Measurements from ENCODE around the gene KIF26B.

GRCh38 chr1:245614476-245614875, 459.7 kb downstream of the KIF26B start:
- no peak for TF ChIP-seq POLR2A (IDR thresholded peaks at IDR 0.05)
- no peak for TF ChIP-seq CTCF (IDR thresholded peaks at IDR 0.05)
- no peak for TF ChIP-seq EP300 (IDR thresholded peaks at IDR 0.05; ENCODE audit: low read depth)
- TF ChIP-seq POLR2AphosphoS5 (IDR thresholded peaks at IDR 0.05): no peak

Measured in transverse colon (tissue), 4 donors.